ENCODE measurements around the gene GNAT1.
"Not testable (repeated sequence)": the region's sequence is repeated elsewhere in the genome, so short reads cannot be mapped to it uniquely, and the experiment has no call there.

- not testable (repeated sequence) for TF ChIP-seq EZH2 (IDR thresholded peaks at IDR 0.05; ENCODE audit: insufficient read depth, poor library complexity, severe bottlenecking); EZH2phosphoT487 (IDR thresholded peaks at IDR 0.05; ENCODE audit: insufficient read depth, low read depth)
These were observed 36.9 kb downstream of the GNAT1 start for GRCh38 chr3:50228184-50228763.
